ENCODE measurements around the gene SPEM1. TPM values are rescaled to one million over a fixed set of nuclear protein-coding genes. Genes with fewer than 3 reads are reported as not detected.

The SPEM1 gene
- total and polyA plus RNA-seq, 2 of the 13 experiments (the other 11 are each of a cell fraction or from before 2014, with no cell fraction given) = not detected

DNA sequence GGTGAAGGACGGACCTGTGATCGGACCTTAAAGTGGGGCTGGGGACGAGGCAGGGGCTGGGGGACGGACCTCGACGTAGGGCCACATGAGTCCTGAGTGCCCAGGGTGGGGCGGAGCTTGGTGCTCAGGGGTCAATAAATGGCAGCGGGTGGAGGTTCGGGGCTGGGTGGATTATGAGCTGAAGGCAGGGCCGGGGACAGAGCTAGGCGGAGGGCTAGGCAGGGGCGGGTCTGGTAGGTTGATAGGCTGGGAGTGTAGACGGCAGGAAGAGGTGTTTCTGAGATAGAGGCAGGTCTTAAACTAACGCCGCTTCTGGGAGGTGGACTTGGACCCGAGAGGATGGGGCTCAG lies 25.5 kb downstream of the SPEM1 start (continued):
- TF ChIP-seq, protein P1, sequence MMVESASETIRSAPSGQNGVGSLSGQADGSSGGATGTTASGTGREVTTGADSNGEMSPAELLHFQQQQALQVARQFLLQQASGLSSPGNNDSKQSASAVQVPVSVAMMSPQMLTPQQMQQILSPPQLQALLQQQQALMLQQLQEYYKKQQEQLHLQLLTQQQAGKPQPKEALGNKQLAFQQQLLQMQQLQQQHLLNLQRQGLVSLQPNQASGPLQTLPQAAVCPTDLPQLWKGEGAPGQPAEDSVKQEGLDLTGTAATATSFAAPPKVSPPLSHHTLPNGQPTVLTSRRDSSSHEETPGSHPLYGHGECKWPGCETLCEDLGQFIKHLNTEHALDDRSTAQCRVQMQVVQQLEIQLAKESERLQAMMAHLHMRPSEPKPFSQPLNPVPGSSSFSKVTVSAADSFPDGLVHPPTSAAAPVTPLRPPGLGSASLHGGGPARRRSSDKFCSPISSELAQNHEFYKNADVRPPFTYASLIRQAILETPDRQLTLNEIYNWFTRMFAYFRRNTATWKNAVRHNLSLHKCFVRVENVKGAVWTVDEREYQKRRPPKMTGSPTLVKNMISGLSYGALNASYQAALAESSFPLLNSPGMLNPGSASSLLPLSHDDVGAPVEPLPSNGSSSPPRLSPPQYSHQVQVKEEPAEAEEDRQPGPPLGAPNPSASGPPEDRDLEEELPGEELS (CRISPR knock-in tag; IDR thresholded peaks at IDR 0.05) = no peak
- TF ChIP-seq, protein P2, sequence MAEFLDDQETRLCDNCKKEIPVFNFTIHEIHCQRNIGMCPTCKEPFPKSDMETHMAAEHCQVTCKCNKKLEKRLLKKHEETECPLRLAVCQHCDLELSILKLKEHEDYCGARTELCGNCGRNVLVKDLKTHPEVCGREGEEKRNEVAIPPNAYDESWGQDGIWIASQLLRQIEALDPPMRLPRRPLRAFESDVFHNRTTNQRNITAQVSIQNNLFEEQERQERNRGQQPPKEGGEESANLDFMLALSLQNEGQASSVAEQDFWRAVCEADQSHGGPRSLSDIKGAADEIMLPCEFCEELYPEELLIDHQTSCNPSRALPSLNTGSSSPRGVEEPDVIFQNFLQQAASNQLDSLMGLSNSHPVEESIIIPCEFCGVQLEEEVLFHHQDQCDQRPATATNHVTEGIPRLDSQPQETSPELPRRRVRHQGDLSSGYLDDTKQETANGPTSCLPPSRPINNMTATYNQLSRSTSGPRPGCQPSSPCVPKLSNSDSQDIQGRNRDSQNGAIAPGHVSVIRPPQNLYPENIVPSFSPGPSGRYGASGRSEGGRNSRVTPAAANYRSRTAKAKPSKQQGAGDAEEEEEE (CRISPR knock-in tag; IDR thresholded peaks at IDR 0.05; ENCODE audit: borderline replicate concordance) = no peak
- TF ChIP-seq ZNF10 (CRISPR knock-in tag; IDR thresholded peaks at IDR 0.05; ENCODE audit: borderline replicate concordance, low read depth) = no peak
- TF ChIP-seq HNRNPH1 (optimal IDR thresholded peaks at IDR 0.05; ENCODE audit: low read depth, low read length) = no peak
- no peak for TF ChIP-seq ZNF782 (CRISPR knock-in tag; IDR thresholded peaks at IDR 0.05; ENCODE audit: borderline replicate concordance)
- no peak for TF ChIP-seq KLF15 (CRISPR knock-in tag; IDR thresholded peaks at IDR 0.05; ENCODE audit: borderline replicate concordance)
- TF ChIP-seq, protein P3, sequence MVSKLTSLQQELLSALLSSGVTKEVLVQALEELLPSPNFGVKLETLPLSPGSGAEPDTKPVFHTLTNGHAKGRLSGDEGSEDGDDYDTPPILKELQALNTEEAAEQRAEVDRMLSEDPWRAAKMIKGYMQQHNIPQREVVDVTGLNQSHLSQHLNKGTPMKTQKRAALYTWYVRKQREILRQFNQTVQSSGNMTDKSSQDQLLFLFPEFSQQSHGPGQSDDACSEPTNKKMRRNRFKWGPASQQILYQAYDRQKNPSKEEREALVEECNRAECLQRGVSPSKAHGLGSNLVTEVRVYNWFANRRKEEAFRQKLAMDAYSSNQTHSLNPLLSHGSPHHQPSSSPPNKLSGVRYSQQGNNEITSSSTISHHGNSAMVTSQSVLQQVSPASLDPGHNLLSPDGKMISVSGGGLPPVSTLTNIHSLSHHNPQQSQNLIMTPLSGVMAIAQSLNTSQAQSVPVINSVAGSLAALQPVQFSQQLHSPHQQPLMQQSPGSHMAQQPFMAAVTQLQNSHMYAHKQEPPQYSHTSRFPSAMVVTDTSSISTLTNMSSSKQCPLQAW (CRISPR knock-in tag; IDR thresholded peaks at IDR 0.05) = no peak
- no peak for TF ChIP-seq SIX4 (CRISPR knock-in tag; IDR thresholded peaks at IDR 0.05)
- TF ChIP-seq PHB2 (IDR thresholded peaks at IDR 0.05; ENCODE audit: partially characterized antibody) = no peak
- TF ChIP-seq SMARCC2 (IDR thresholded peaks at IDR 0.05) = no peak
- TF ChIP-seq POLR2AphosphoS5 (IDR thresholded peaks at IDR 0.05; ENCODE audit: low read depth, low read length) = no peak
- no peak for TF ChIP-seq ZNF432 (CRISPR knock-in tag; IDR thresholded peaks at IDR 0.05; ENCODE audit: borderline replicate concordance)
- no peak for TF ChIP-seq ZFP62 (CRISPR knock-in tag; IDR thresholded peaks at IDR 0.05)
- TF ChIP-seq ZNF274 (CRISPR knock-in tag; IDR thresholded peaks at IDR 0.05) = no peak
- no peak for TF ChIP-seq RFX3 (CRISPR knock-in tag; IDR thresholded peaks at IDR 0.05)
- no peak for TF ChIP-seq ZNF790 (CRISPR knock-in tag; IDR thresholded peaks at IDR 0.05; ENCODE audit: borderline replicate concordance)
- no peak for TF ChIP-seq CENPX (CRISPR knock-in tag; IDR thresholded peaks at IDR 0.05)
- no peak for TF ChIP-seq SP140L (CRISPR knock-in tag; IDR thresholded peaks at IDR 0.05; ENCODE audit: borderline replicate concordance)
- TF ChIP-seq, protein P4, sequence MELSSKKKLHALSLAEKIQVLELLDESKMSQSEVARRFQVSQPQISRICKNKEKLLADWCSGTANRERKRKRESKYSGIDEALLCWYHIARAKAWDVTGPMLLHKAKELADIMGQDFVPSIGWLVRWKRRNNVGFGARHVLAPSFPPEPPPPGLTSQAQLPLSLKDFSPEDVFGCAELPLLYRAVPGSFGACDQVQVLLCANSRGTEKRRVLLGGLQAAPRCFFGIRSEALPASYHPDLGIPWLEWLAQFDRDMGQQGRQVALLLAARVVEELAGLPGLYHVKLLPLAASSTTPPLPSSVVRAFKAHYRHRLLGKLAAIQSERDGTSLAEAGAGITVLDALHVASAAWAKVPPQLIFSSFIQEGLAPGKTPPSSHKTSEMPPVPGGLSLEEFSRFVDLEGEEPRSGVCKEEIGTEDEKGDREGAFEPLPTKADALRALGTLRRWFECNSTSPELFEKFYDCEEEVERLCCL (CRISPR knock-in tag; IDR thresholded peaks at IDR 0.05; ENCODE audit: borderline replicate concordance) = no peak
- TF ChIP-seq ZNF7 (CRISPR knock-in tag; IDR thresholded peaks at IDR 0.05) = no peak
- TF ChIP-seq, protein P5, sequence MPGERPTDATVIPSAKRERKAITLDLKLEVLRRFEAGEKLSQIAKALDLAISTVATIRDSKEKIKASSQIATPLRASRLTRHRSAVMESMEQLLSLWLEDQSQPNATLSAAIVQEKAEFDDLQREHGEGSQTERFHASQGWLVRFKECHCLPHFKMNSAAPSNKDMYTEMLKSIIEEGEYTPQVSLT (CRISPR knock-in tag; IDR thresholded peaks at IDR 0.05; ENCODE audit: borderline replicate concordance, low read depth) = no peak
- no peak for TF ChIP-seq ZBTB8A (CRISPR knock-in tag; IDR thresholded peaks at IDR 0.05; ENCODE audit: borderline replicate concordance, low read depth)
- TF ChIP-seq PCBP1 (IDR thresholded peaks at IDR 0.05; ENCODE audit: borderline replicate concordance, low read depth, low read length) = no peak
